WERI-Rb-1 (cell line): ENCODE data around the gene DSP.

Source experiments
- DNase-seq: peaks from one replicate; pipeline ENCODE4 v3.0.0-alpha.2; 2020
- H3K27ac ChIP-seq: fragments of 250-450 bp; sonication (Bioruptor Pico); 2 replicates; pipeline ENCODE4 v1.5.1; 2020; ENCODE audit warnings: mild to moderate bottlenecking, moderate library complexity
- H3K27me3 ChIP-seq: fragments of 250-450 bp; sonication (Bioruptor Pico); 2 replicates; pipeline ENCODE4 v1.5.1; 2021; ENCODE audit warnings: mild to moderate bottlenecking, low read depth, moderate library complexity; ENCODE audit not compliant: insufficient read depth, severe bottlenecking
- H3K36me3 ChIP-seq: fragments of 250-450 bp; sonication (Bioruptor Pico); 2 replicates; pipeline ENCODE4 v1.5.1; 2020; ENCODE audit warnings: mild to moderate bottlenecking, moderate library complexity
- H3K4me3 ChIP-seq: 2 replicates; pipeline ENCODE4 v1.5.1; 2011; ENCODE audit warnings: low read depth, mild to moderate bottlenecking, control low read depth, low read length
- H3K9me3 ChIP-seq: fragments of 250-450 bp; sonication (Bioruptor Pico); 2 replicates; pipeline ENCODE4 v1.5.1; 2021; ENCODE audit warnings: mild to moderate bottlenecking, moderate library complexity; ENCODE audit not compliant: severe bottlenecking
- TF ChIP-seq, protein P1 (sequence below): IDR thresholded peaks from 2 replicates; pipeline ENCODE4 v1.5.1; 2011; ENCODE audit warnings: low read depth, mild to moderate bottlenecking, control low read depth, inconsistent platforms, low read length

DSP gene

DNA sequence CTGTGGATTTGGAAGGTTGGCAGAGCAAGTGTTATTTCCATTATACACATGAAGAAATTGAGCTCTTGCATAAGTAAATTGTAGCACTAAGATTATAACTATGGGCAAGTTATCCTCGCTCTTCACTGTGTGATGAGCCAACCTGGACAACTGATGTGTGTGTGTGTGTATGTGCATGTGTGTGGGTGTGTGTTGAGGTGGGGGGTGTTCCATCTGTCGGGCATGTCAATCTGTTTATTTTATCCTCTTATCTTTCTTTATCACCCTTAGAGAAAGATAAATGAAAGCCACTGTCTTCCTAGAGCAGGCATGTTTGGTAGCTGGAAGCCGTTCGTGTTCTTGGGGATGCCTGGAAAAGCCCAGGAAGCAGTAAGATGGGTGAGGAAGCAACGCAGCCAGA, 3.0 kb upstream of the DSP start:
- Histone ChIP-seq H3K9me3 (peaks cover 13% of the 10 kb centered on the region), H3K36me3 (no peaks in the 10 kb centered on the region), H3K27ac (peak overlapping the region; percentile 18; the same call in 1 of the 2 replicates), H3K27me3 (no peaks in the 10 kb centered on the region), H3K4me3 (no peak overlapping the region)
- TF ChIP-seq, protein P1, sequence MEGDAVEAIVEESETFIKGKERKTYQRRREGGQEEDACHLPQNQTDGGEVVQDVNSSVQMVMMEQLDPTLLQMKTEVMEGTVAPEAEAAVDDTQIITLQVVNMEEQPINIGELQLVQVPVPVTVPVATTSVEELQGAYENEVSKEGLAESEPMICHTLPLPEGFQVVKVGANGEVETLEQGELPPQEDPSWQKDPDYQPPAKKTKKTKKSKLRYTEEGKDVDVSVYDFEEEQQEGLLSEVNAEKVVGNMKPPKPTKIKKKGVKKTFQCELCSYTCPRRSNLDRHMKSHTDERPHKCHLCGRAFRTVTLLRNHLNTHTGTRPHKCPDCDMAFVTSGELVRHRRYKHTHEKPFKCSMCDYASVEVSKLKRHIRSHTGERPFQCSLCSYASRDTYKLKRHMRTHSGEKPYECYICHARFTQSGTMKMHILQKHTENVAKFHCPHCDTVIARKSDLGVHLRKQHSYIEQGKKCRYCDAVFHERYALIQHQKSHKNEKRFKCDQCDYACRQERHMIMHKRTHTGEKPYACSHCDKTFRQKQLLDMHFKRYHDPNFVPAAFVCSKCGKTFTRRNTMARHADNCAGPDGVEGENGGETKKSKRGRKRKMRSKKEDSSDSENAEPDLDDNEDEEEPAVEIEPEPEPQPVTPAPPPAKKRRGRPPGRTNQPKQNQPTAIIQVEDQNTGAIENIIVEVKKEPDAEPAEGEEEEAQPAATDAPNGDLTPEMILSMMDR: no peak
- DNase-seq: peak; percentile 46

DNA sequence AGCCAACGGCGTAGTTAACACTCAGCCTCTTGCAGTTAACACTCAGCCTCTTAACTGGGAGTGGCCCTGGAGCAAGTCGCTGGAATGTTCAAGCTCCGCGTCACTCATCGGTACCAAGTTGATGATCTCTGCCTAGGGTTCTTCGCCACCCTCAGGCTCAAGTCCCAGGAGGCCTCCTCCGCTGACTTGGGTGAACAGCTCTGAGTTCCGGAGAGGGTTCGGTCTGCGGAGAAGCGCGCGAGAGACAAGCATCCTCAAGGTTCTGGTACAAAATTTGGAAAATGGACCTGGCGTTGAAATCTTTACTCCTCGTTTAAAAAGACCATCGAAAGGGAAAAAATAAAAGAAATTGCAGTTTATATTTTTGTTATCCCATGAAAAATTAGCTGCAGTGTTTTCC, 876 bp upstream of the DSP start:
- peak overlapping the region; percentile 49 for H3K4me3 ChIP-seq
- H3K27ac ChIP-seq: no peak overlapping the region
- peaks cover 13% of the 10 kb centered on the region for H3K9me3 ChIP-seq
- TF ChIP-seq, protein P1: no peak
- H3K36me3 ChIP-seq: no peaks in the 10 kb centered on the region
- DNase-seq: no peak
- no peaks in the 10 kb centered on the region for H3K27me3 ChIP-seq

DNA sequence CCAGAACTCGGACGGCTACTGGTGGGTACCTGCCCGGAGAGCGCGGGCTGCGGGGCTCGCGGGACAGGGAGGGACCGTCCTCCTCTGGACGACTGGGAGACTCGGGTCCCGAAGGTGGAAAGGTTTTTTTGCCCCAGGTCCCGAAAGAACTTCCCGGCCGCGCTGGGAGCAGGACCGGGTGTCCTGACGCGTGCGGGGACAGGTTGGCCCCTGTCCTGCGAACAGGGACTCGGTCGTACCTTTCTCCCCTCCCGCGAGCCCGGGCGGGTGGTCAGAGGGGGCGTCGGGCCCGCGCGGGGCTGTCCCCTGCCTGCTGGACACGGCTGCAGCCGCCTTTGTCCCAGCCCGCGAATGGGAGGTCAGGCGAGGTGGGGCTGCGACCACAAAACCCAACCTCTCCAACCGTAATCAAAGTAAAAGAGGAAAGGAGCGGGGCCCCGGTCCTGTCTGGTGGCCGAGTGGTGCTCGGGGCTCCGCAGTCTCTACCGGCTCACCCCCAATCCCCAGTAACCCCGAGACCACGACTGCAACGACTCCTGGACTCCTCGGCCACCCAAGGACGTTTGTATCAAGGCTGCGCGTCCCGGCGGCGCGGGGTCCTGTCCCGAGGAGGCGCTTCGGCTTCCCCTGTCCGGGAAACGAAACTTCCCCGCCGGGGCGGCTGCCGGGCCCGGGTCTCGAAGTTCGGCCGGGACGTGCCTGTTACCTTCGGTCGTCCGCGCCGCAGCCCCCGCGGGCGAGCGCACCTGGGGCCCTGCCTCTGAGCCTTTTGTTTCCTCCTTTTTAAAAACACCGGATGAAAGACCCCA, 798 bp downstream of the DSP start:
- TF ChIP-seq, protein P1: no peak
- no peak for DNase-seq
- H3K4me3 ChIP-seq: peak overlapping the region; percentile 49
- peaks cover 13% of the 10 kb centered on the region for H3K9me3 ChIP-seq
- no peak overlapping the region; the same call in 1 of the 2 replicates for H3K27ac ChIP-seq
- no peaks in the 10 kb centered on the region for H3K27me3 ChIP-seq
- H3K36me3 ChIP-seq: no peaks in the 10 kb centered on the region

DNA sequence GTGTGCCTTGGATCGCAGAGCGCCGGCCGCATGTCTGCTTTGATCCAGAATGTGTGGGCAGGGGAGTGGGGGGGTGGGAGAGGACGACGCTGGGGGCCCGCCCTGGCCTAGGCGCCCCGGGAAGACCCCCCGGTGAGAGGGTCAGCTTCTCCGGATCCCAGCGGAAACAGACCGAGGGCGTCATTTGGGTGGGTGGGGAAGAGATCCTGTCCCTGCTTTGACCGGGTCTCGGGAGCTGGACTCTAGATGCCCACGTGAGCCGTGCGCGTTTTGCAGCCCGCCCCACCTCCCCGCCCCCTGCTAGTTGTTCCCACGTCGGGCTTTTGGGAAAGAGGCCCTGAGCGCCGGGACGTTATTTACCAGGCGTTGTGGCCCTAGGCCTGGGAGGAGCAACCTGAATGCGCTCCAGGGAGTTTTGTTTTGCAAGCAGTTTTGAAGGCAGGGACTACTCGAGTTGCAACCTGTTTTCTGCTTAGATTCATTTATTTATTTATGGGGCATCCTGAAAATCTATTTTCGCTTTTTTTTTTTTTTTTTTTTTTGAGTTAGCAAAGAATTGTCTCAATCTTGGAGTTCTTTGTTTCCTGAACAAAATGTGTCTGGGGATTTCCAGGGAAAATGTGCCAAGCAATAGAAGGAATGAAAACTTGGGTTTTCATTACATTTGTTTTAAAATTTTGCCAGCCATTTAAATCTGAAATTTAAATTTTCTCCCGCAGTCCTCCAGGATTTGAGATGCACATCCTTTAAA, 1.6 kb downstream of the DSP start:
- Histone ChIP-seq H3K36me3 (no peaks in the 10 kb centered on the region), H3K27ac (no peak overlapping the region), H3K27me3 (no peaks in the 10 kb centered on the region), H3K4me3 (no peak overlapping the region), H3K9me3 (peaks cover 13% of the 10 kb centered on the region)
- TF ChIP-seq, protein P1: no peak
- DNase-seq: no peak

DNA sequence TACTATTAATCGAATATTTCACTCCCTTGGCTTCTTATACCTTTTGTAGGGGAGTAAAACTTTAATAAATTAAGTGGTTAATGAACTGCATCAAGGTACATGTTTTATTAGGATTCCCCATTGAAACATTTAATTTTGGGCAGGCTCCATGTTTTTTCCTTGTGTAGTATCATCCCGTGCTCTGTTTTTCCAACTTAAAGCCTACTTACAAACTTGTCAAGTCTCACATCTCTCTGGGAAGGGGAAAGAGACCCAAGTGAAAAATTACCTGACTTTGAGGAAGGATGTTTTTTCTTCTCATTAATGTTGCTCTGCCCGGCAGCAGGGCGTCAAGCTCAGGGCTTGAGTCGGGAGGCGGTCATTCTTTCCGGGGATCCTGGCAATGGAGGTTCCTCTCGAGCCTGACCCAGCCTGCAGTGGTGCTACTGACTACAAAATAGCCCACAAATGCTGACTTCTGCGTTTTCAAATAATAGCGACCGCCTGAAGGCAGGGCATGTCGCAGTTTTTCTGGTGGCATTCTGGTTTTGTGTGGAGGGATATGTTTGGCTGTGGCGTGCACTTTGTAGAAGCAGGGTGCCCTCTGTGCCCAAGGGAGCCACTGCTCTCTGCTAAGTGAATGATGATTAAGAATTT, 2.4 kb downstream of the DSP start:
- no peak overlapping the region for H3K4me3 ChIP-seq
- DNase-seq: no peak
- H3K9me3 ChIP-seq: peaks cover 13% of the 10 kb centered on the region
- no peaks in the 10 kb centered on the region for H3K36me3 ChIP-seq
- H3K27ac ChIP-seq: no peak overlapping the region
- no peaks in the 10 kb centered on the region for H3K27me3 ChIP-seq
- TF ChIP-seq, protein P1: no peak
